KG1 (cell line): Measurements from ENCODE around the gene LILRA6.
"Not testable (repeated sequence)": the region's sequence is repeated elsewhere in the genome, so short reads cannot be mapped to it uniquely, and the experiment has no call there.

Source experiments
- DNase-seq: peaks from one replicate; lab custom pipeline; 2025; lab: John Stamatoyannopoulos, UW

LILRA6 gene

GRCh38 chr19:54207983-54208783, 34.4 kb downstream of the LILRA6 start:
- DNase-seq: peak; percentile 91

GRCh38 chr19:54207676-54207982, 35.0 kb downstream of the LILRA6 start:
- DNase-seq: no peak

- not testable (repeated sequence) for DNase-seq
These were observed 35.4 kb downstream of the LILRA6 start for GRCh38 chr19:54207193-54207592.

- no peak for DNase-seq
These were observed 35.8 kb downstream of the LILRA6 start for GRCh38 chr19:54206831-54207177.

- no peak for DNase-seq
These were observed 36.4 kb downstream of the LILRA6 start for GRCh38 chr19:54206030-54206830.

GRCh38 chr19:54204767-54205468, 37.7 kb downstream of the LILRA6 start:
- DNase-seq: no peak

GRCh38 chr19:54203151-54203611, 39.4 kb downstream of the LILRA6 start:
- DNase-seq: no peak

- DNase-seq: no peak
These were observed 40.6 kb downstream of the LILRA6 start for GRCh38 chr19:54201980-54202379.

GRCh38 chr19:54201172-54201701, 41.4 kb downstream of the LILRA6 start:
- no peak for DNase-seq

- no peak for DNase-seq
These were observed 43.2 kb downstream of the LILRA6 start for GRCh38 chr19:54199401-54199800.

- no peak for DNase-seq
These were observed 45.5 kb downstream of the LILRA6 start for GRCh38 chr19:54197121-54197520.

GRCh38 chr19:54196536-54196935, 46.1 kb downstream of the LILRA6 start:
- DNase-seq: no peak

- not testable (repeated sequence) for DNase-seq
These were observed 48.1 kb downstream of the LILRA6 start for GRCh38 chr19:54194463-54194862.

- DNase-seq: no peak
These were observed 49.6 kb downstream of the LILRA6 start for GRCh38 chr19:54193011-54193410.

GRCh38 chr19:54191811-54192453, 50.7 kb downstream of the LILRA6 start:
- no peak for DNase-seq

- peak; percentile 94 for DNase-seq
These were observed 51.4 kb downstream of the LILRA6 start, which contains the start of gene TSEN34 for GRCh38 chr19:54191011-54191810. TSS of gene TSEN34 (plus strand) at chr19:54191308. CDS start at chr19:54191365, 57 bp downstream.

- peak; percentile 99 for DNase-seq
These were observed 52.0 kb downstream of the LILRA6 start for GRCh38 chr19:54190503-54191010.

- peak; percentile 100 for DNase-seq
These were observed 52.7 kb downstream of the LILRA6 start for GRCh38 chr19:54189735-54190502.

- no peak for DNase-seq
These were observed 53.4 kb downstream of the LILRA6 start, which contains the start of gene MBOAT7 for GRCh38 chr19:54189145-54189734. TSS of gene MBOAT7 (minus strand) at chr19:54189580. CDS start at chr19:54188508, 1,072 bp downstream.
